ENCODE results near the gene ACOT6.

DNA sequence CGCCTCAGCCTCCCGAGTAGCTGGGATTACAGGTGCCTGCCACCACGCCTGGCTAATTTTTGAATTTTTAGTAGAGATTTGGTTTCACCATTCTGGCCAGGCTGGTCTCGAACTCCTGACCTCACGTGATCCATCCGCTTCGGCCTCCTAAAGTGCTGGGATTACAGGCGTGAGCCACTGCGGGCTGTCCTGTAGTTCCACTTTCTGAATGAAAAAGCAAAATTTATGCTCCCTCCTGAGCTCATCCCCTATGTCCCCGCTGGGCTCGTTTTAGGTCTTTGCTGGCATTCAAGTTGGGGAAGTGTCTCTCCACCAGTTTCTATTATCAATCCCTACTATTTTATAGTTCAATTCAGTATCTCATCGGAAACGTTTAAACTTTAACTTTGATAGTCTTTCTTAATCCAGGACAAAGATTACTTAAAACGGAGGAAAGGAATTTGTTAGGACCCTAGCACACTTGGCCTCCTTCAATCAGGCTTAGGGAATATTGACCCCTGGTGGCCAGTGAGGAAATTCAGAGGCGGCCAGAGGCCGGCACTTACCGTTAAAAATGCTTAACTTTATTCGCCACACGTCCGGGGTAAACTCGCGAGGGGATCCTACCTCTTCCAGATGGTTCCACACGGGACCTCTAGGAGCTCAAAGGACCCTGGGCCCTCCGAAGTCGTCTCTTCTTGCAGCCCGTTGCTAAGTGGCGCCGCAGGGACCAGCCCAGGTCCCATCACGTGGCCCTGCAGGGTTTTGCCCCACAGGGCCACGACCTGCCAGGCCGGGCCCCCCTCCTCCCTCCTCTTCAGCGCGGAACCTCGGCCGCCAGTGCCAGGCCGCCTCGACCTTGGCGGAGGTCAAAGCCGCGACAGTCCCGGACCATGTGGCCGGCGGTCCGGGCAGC lies 21.0 kb downstream of the ACOT6 start:
- TF ChIP-seq, protein P1, sequence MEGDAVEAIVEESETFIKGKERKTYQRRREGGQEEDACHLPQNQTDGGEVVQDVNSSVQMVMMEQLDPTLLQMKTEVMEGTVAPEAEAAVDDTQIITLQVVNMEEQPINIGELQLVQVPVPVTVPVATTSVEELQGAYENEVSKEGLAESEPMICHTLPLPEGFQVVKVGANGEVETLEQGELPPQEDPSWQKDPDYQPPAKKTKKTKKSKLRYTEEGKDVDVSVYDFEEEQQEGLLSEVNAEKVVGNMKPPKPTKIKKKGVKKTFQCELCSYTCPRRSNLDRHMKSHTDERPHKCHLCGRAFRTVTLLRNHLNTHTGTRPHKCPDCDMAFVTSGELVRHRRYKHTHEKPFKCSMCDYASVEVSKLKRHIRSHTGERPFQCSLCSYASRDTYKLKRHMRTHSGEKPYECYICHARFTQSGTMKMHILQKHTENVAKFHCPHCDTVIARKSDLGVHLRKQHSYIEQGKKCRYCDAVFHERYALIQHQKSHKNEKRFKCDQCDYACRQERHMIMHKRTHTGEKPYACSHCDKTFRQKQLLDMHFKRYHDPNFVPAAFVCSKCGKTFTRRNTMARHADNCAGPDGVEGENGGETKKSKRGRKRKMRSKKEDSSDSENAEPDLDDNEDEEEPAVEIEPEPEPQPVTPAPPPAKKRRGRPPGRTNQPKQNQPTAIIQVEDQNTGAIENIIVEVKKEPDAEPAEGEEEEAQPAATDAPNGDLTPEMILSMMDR (IDR thresholded peaks at IDR 0.05): peak; percentile 68 to 87 (median 85)
- TF ChIP-seq POLR2A (IDR thresholded peaks at IDR 0.05) (no peak), POLR2AphosphoS5 (IDR thresholded peaks at IDR 0.05) (no peak)
